ENCODE results near the gene CDKN2C.
"Not testable (repeated sequence)": the region's sequence is repeated elsewhere in the genome, so short reads cannot be mapped to it uniquely, and the experiment has no call there.

CDKN2C gene

GRCh38 chr1:51000651-51001050 lies 30.6 kb downstream of the CDKN2C start:
- no peak for FAIRE-seq
- no peak for DNase-seq (ENCODE audit: insufficient read length, low spot score)

GRCh38 chr1:51002516-51002915 lies 32.5 kb downstream of the CDKN2C start:
- DNase-seq (ENCODE audit: insufficient read length, low spot score) (no peak), FAIRE-seq (no peak)
- no peak for TF ChIP-seq POLR2A (IDR thresholded peaks at IDR 0.05; ENCODE audit: low read depth, low read length)

More at GRCh38 chr1:51000651-51001050, 30.6 kb downstream of the CDKN2C start:
- no peak for TF ChIP-seq POLR2A (IDR thresholded peaks at IDR 0.05; ENCODE audit: low read depth, low read length)

- DNase-seq (ENCODE audit: insufficient read length, low spot score); FAIRE-seq: not testable (repeated sequence)
Observed at GRCh38 chr1:51005549-51005948, 35.5 kb downstream of the CDKN2C start.

- DNase-seq (ENCODE audit: insufficient read length, low spot score), result no peak
- TF ChIP-seq POLR2A (IDR thresholded peaks at IDR 0.05; ENCODE audit: low read depth, low read length), result no peak
- FAIRE-seq, result no peak
Observed at GRCh38 chr1:51009381-51009780, 39.3 kb downstream of the CDKN2C start.

- no peak for TF ChIP-seq POLR2A (IDR thresholded peaks at IDR 0.05; ENCODE audit: low read depth, low read length)
- DNase-seq (ENCODE audit: insufficient read length, low spot score) (no peak), FAIRE-seq (no peak)
Observed at GRCh38 chr1:51014878-51015277, 44.8 kb downstream of the CDKN2C start.

- TF ChIP-seq POLR2A (IDR thresholded peaks at IDR 0.05; ENCODE audit: low read depth, low read length), result no peak
- FAIRE-seq, result no peak
- no peak for DNase-seq (ENCODE audit: insufficient read length, low spot score)
Observed at GRCh38 chr1:51019811-51020210, 49.8 kb downstream of the CDKN2C start.

Data from H54 (cell line).